ENCODE data around the gene SDE2. TPM values are rescaled to one million over a fixed set of nuclear protein-coding genes. Genes with fewer than 3 reads are reported as not detected.

Gene SDE2
- total and polyA plus RNA-seq, 2 donors (not counting 1 experiment from before 2014, with no cell fraction given), result 10.0 to 26.0 TPM

GRCh38 chr1:226021401-226021800, 22.3 kb upstream of the SDE2 start:
- Histone ChIP-seq H3K9ac (ENCODE audit: low read length) (no peak overlapping the region), H3K36me3 (replicated peaks in 1 of 2; ENCODE audit: control extremely low read depth in 1 of 2, control insufficient read depth in 1 of 2, extremely low read depth in 1 of 2, insufficient read depth in 2 of 2, low read length in 1 of 2) (no peaks in the 10 kb centered on the region), H3K4me2 (replicated peaks; ENCODE audit: low read depth, low read length, poor library complexity, severe bottlenecking) (no peak overlapping the region), H3K4me3 (ENCODE audit: control extremely low read depth in 1 of 5, extremely low read depth in 1 of 5, insufficient read depth in 1 of 5, low read depth in 2 of 5, low read length in 4 of 5) (no peak overlapping the region), H3K27me3 (replicated peaks in 1 of 4; ENCODE audit: control extremely low read depth in 1 of 4, control insufficient read depth in 3 of 4, insufficient read depth in 4 of 4, low read length in 3 of 4) (no peaks in the 10 kb centered on the region), H3K4me1 (ENCODE audit: control insufficient read depth in 2 of 2, insufficient read depth in 2 of 2, low read length in 2 of 2) (no peaks in the 10 kb centered on the region), H3K9me3 (ENCODE audit: control extremely low read depth in 1 of 3, control insufficient read depth in 2 of 3, insufficient read depth in 1 of 3, low read length in 2 of 3) (no peaks in the 10 kb centered on the region), H3K79me2 (ENCODE audit: control insufficient read depth, insufficient read depth, low read length) (no peaks in the 10 kb centered on the region), H2AFZ (ENCODE audit: insufficient read depth, low read depth, low read length, poor library complexity, severe bottlenecking) (no peak overlapping the region), H4K20me1 (ENCODE audit: control insufficient read depth, insufficient read depth, low read length, poor library complexity, severe bottlenecking) (no peaks in the 10 kb centered on the region), H3K27ac (ENCODE audit: low read length in 2 of 2) (no peak overlapping the region)
- no peak for TF ChIP-seq CTCF (IDR thresholded peaks at IDR 0.05)
- TF ChIP-seq EZH2 (IDR thresholded peaks at IDR 0.05; ENCODE audit: borderline replicate concordance, insufficient read depth, low read depth, low read length, poor library complexity, severe bottlenecking), result no peak
- Mint-ChIP-seq H3K4me1 (no peaks in the 10 kb centered on the region), H3K27ac (no peak overlapping the region), H3K9me3 (ENCODE audit: insufficient read depth) (no peaks in the 10 kb centered on the region), H3K4me3 (no peak overlapping the region), H3K27me3 (no peaks in the 10 kb centered on the region)
- 38% methylated on average over 1 of the region's 3 CpGs for WGBS (ENCODE audit: insufficient coverage)
- ChIA-PET CTCF (no interaction called here), POLR2A (interaction anchor here (0.6 kb wide), 1 partner anchor 844 kb away, joined by 3 read pairs; no protein-coding TSS in a partner anchor)
- intact Hi-C loops (cut with micrococcal nuclease), result no loop called here
- no peak for ATAC-seq (ENCODE audit: low read depth)
- no peak for DNase-seq

DNA sequence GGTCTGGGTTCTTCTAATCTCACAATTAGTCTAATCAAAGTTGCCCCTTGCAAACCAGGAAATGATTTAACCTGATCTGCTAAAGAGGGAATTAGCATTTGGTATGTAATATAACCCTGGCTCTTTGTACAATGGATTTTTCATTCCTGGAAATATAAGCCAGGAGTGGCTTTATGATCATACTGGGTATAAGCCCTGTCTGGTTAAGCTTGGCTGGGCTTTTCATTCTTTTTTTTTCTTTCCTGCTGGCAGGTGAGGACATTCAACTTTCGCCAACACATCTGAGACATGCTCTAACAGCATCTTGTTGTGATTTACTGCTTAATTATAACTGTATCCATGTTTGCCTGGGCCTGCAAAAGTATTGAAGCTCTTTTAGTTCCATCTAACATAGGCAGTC, 20.4 kb upstream of the SDE2 start:
- no peak overlapping the region for H3K27ac Mint-ChIP-seq
- CTCF ChIA-PET, result interaction anchor here (0.5 kb wide), 1 partner anchor 15 kb away, joined by 3 read pairs; no protein-coding TSS in a partner anchor
- Histone ChIP-seq H3K79me2 (ENCODE audit: control insufficient read depth, insufficient read depth, low read length) (no peaks in the 10 kb centered on the region), H3K27ac (ENCODE audit: low read length in 2 of 2) (no peak overlapping the region), H2AFZ (ENCODE audit: insufficient read depth, low read depth, low read length, poor library complexity, severe bottlenecking) (no peak overlapping the region), H3K4me2 (replicated peaks; ENCODE audit: low read depth, low read length, poor library complexity, severe bottlenecking) (no peak overlapping the region), H3K9ac (ENCODE audit: low read length) (no peak overlapping the region), H3K36me3 (replicated peaks in 1 of 2; ENCODE audit: control extremely low read depth in 1 of 2, control insufficient read depth in 1 of 2, extremely low read depth in 1 of 2, insufficient read depth in 2 of 2, low read length in 1 of 2) (no peaks in the 10 kb centered on the region), H3K27me3 (replicated peaks in 1 of 4; ENCODE audit: control extremely low read depth in 1 of 4, control insufficient read depth in 3 of 4, insufficient read depth in 4 of 4, low read length in 3 of 4) (no peaks in the 10 kb centered on the region), H3K4me3 (ENCODE audit: control extremely low read depth in 1 of 5, extremely low read depth in 1 of 5, insufficient read depth in 1 of 5, low read depth in 2 of 5, low read length in 4 of 5) (no peak overlapping the region), H3K9me3 (ENCODE audit: control extremely low read depth in 1 of 3, control insufficient read depth in 2 of 3, insufficient read depth in 1 of 3, low read length in 2 of 3) (no peaks in the 10 kb centered on the region), H3K4me1 (ENCODE audit: control insufficient read depth in 2 of 2, insufficient read depth in 2 of 2, low read length in 2 of 2) (no peaks in the 10 kb centered on the region), H4K20me1 (ENCODE audit: control insufficient read depth, insufficient read depth, low read length, poor library complexity, severe bottlenecking) (no peaks in the 10 kb centered on the region)
- no peaks in the 10 kb centered on the region for H3K27me3 Mint-ChIP-seq
- ATAC-seq (ENCODE audit: low read depth) (no peak), DNase-seq (no peak)
- TF ChIP-seq EZH2 (IDR thresholded peaks at IDR 0.05; ENCODE audit: borderline replicate concordance, insufficient read depth, low read depth, low read length, poor library complexity, severe bottlenecking) (no peak), CTCF (IDR thresholded peaks at IDR 0.05) (no peak)
- POLR2A ChIA-PET, result no interaction called here
- no CpG with 5 or more reads among the region's 1 CpG for WGBS (ENCODE audit: insufficient coverage)
- intact Hi-C loops (cut with micrococcal nuclease), result no loop called here
- peaks cover 4% of the 10 kb centered on the region for H3K4me1 Mint-ChIP-seq
- no peaks in the 10 kb centered on the region for H3K9me3 Mint-ChIP-seq (ENCODE audit: insufficient read depth)
- H3K4me3 Mint-ChIP-seq, result no peak overlapping the region

Data from B cell (primary cell).